ENCODE data around the gene ZNF429. TPM values are rescaled to one million over a fixed set of nuclear protein-coding genes. Genes with fewer than 3 reads are reported as not detected.
A peak's percentile ranks its signal among the peaks of the same experiment; 100 is the strongest.

Gene ZNF429
- total RNA-seq, 2 experiments from 2014 or later: 10.2 TPM

DNA sequence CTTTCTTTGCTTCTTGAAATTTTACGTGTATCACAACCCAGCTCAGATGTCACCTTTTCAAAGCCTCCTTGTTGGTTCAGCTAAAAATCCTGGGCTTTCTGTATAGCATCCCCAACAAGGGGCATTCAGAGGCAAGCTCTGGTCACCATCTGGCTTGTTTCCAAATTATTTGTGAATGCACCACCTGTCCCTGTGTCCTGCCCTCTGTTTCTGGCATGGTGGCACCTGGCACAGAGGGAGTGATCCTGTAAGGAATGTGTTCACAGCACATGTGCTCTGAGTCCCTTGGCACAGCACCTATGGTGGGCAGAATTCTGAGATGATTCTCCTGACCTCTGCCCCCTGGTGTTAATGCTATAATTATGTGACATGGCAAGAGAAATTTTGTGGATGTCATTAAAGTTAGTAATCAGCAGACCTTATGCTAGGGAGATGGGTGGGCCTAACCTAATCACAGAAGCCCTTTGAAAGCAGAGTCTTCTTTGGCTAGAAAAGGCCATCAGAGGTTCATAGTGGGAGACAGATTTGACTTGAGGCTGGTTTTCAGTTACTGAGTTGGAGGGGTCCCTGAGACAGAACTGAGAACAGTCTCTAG lies 76.3 kb downstream of the ZNF429 start:
- Mint-ChIP-seq H3K4me3 (no peak overlapping the region), H3K4me1 (ENCODE audit: low read depth) (peaks cover 29% of the 10 kb centered on the region), H3K27me3 (ENCODE audit: low read depth) (no peaks in the 10 kb centered on the region), H3K36me3 (ENCODE audit: low read depth) (peaks cover 3% of the 10 kb centered on the region), H3K27ac (no peak overlapping the region), H3K9me3 (peaks cover 3% of the 10 kb centered on the region)
- CTCF ChIA-PET: interaction anchor here (0.6 kb wide), 1 partner anchor 186 kb away, joined by 3 read pairs; the partner anchor contains the start of gene ZNF100
- DNase-seq: no peak
- intact Hi-C loops (cut with micrococcal nuclease): loop anchor here (5.0 kb wide), 1 partner anchor 74 kb away; the partner anchor contains the start of gene ZNF429

GRCh38 chr19:21584537-21584936 lies 79.1 kb downstream of the ZNF429 start:
- intact Hi-C loops (cut with micrococcal nuclease): loop anchor here (5.0 kb wide), 1 partner anchor 77 kb away; the partner anchor contains the start of gene ZNF429
- Mint-ChIP-seq H3K9me3 (peaks cover 3% of the 10 kb centered on the region), H3K27me3 (ENCODE audit: low read depth) (no peaks in the 10 kb centered on the region), H3K27ac (no peak overlapping the region), H3K4me1 (ENCODE audit: low read depth) (peaks cover 28% of the 10 kb centered on the region), H3K36me3 (ENCODE audit: low read depth) (peaks cover 3% of the 10 kb centered on the region), H3K4me3 (peak overlapping the region; percentile 34)
- CTCF ChIA-PET: no interaction called here
- no peak for DNase-seq

GRCh38 chr19:21585281-21585890 lies 80.0 kb downstream of the ZNF429 start:
- CTCF ChIA-PET: interaction anchor here (0.7 kb wide), 1 partner anchor 107 kb away, joined by 4 read pairs; no protein-coding TSS in a partner anchor
- intact Hi-C loops (cut with micrococcal nuclease): no loop called here
- no peak for DNase-seq
- Mint-ChIP-seq H3K36me3 (ENCODE audit: low read depth) (peaks cover 3% of the 10 kb centered on the region), H3K9me3 (peaks cover 3% of the 10 kb centered on the region), H3K27me3 (ENCODE audit: low read depth) (no peaks in the 10 kb centered on the region), H3K4me1 (ENCODE audit: low read depth) (peaks cover 22% of the 10 kb centered on the region), H3K27ac (no peak overlapping the region), H3K4me3 (peak overlapping the region; percentile 47)

GRCh38 chr19:21586311-21587116 lies 81.1 kb downstream of the ZNF429 start:
- CTCF ChIA-PET: no interaction called here
- Mint-ChIP-seq H3K9me3 (no peaks in the 10 kb centered on the region), H3K27ac (no peak overlapping the region), H3K4me1 (ENCODE audit: low read depth) (peaks cover 18% of the 10 kb centered on the region), H3K27me3 (ENCODE audit: low read depth) (no peaks in the 10 kb centered on the region), H3K4me3 (peak overlapping the region; percentile 72), H3K36me3 (ENCODE audit: low read depth) (no peaks in the 10 kb centered on the region)
- intact Hi-C loops (cut with micrococcal nuclease): no loop called here
- DNase-seq: peak; percentile 35

DNA sequence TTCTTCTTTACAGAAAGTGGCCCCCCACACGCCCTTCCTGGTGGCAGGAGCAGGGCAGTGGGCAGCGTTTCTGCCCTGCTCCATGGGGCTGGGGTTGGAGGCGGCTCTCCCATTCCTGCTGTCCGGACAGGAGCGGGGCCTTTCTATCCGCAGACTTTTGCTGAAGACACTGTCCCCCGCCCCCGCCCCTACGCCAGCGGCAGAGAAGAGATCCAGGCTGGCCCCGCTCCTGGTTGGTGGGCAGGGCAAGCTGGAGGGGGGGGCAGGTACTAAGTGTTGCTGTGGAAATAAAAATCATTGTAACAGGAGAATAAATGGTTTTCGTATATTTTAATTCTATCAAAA lies 81.7 kb downstream of the ZNF429 start:
- Mint-ChIP-seq H3K9me3 (no peaks in the 10 kb centered on the region), H3K27me3 (ENCODE audit: low read depth) (no peaks in the 10 kb centered on the region), H3K36me3 (ENCODE audit: low read depth) (no peaks in the 10 kb centered on the region), H3K4me1 (ENCODE audit: low read depth) (peaks cover 15% of the 10 kb centered on the region), H3K27ac (no peak overlapping the region), H3K4me3 (peak overlapping the region; percentile 72)
- no peak for DNase-seq
- CTCF ChIA-PET: no interaction called here
- intact Hi-C loops (cut with micrococcal nuclease): no loop called here

DNA sequence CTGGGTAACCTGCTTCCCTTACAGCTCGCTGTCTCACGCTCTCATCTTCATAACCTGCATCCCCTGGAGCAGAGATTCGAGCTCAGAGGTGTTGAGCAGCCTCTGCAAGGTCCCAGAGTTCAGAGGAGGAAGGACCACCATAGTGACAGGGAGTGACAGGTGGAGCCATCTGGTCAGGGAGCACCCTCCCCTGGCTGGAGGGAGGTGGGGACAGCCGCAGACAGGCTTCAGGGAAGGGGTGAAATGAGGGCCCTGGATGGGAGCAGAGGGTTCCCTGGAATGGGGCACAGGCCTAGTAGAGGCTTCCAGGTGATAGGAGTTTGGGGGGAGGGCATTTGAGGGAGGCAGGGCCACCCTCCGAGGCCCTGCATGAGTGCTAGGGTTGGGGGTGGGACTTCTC lies 82.1 kb downstream of the ZNF429 start:
- intact Hi-C loops (cut with micrococcal nuclease): no loop called here
- peaks cover 15% of the 10 kb centered on the region for H3K4me1 Mint-ChIP-seq (ENCODE audit: low read depth)
- no peak overlapping the region for H3K4me3 Mint-ChIP-seq
- H3K36me3 Mint-ChIP-seq (ENCODE audit: low read depth): no peaks in the 10 kb centered on the region
- H3K27ac Mint-ChIP-seq: no peak overlapping the region
- DNase-seq: no peak
- no peaks in the 10 kb centered on the region for H3K27me3 Mint-ChIP-seq (ENCODE audit: low read depth)
- no peaks in the 10 kb centered on the region for H3K9me3 Mint-ChIP-seq
- CTCF ChIA-PET: no interaction called here

DNA sequence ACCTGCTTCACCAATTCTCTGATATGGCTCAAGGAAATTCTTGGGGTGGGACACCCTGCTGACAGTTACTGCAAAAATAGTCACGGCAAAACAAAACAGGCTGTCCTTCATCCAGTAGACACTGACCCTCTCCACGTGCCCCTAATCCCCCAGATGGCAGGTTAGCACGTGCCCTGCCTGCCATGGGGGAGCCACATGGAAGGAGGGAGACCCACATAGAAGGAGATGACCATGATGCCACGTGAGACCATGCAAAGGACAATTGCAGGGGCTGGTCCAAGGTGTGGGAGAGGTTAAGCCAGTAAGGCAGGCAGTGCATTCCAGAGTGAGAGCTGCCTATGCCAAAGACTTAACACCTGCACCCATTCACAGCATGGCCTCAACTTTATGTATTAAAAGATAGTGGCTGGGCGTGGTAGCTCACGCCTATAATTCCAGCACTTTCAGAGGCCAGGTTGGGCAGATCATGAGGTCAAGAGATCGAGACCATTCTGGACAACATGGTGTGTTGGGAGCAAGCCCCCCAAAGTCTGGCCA lies 82.7 kb downstream of the ZNF429 start:
- DNase-seq: no peak
- peaks cover 15% of the 10 kb centered on the region for H3K4me1 Mint-ChIP-seq (ENCODE audit: low read depth)
- no peaks in the 10 kb centered on the region for H3K9me3 Mint-ChIP-seq
- H3K4me3 Mint-ChIP-seq: no peak overlapping the region
- no peaks in the 10 kb centered on the region for H3K36me3 Mint-ChIP-seq (ENCODE audit: low read depth)
- CTCF ChIA-PET: no interaction called here
- intact Hi-C loops (cut with micrococcal nuclease): no loop called here
- no peaks in the 10 kb centered on the region for H3K27me3 Mint-ChIP-seq (ENCODE audit: low read depth)
- no peak overlapping the region for H3K27ac Mint-ChIP-seq

GRCh38 chr19:21590867-21591266 lies 85.5 kb downstream of the ZNF429 start:
- CTCF ChIA-PET: interaction anchor here (0.6 to 1.6 kb wide), 2 partner anchors 107 to 268 kb away, joined by 3 to 6 read pairs; no protein-coding TSS in a partner anchor
- no peak overlapping the region for H3K27ac Mint-ChIP-seq
- DNase-seq: no peak
- intact Hi-C loops (cut with micrococcal nuclease): no loop called here
- peaks cover 3% of the 10 kb centered on the region for H3K4me1 Mint-ChIP-seq (ENCODE audit: low read depth)
- H3K27me3 Mint-ChIP-seq (ENCODE audit: low read depth): no peaks in the 10 kb centered on the region
- no peaks in the 10 kb centered on the region for H3K36me3 Mint-ChIP-seq (ENCODE audit: low read depth)
- H3K4me3 Mint-ChIP-seq: no peak overlapping the region
- no peaks in the 10 kb centered on the region for H3K9me3 Mint-ChIP-seq

DNA sequence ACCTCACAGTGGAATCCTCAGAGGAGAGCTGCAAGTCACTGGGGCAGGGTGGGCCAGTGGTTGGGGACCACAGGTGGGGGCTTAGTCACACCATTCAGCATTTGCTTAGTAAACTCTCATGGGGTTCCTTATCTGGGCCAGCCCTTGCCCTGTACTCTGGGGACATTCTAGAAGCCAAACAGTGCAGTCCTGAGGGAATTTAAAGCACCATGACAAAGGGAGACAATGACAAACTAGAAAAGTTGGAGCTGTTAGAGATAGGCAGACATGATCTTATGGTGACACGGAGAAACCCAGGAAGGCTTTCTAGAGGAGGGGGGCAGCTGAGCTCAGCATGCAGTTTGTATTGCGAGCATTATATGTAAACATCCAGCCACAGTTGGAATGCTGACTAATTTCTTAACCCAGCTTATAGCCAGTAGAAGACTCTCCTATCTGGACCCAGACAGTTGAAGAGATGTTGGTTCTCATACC lies 87.6 kb downstream of the ZNF429 start:
- H3K4me3 Mint-ChIP-seq: no peak overlapping the region
- no peaks in the 10 kb centered on the region for H3K27me3 Mint-ChIP-seq (ENCODE audit: low read depth)
- H3K9me3 Mint-ChIP-seq: no peaks in the 10 kb centered on the region
- no peak overlapping the region for H3K27ac Mint-ChIP-seq
- intact Hi-C loops (cut with micrococcal nuclease): no loop called here
- H3K4me1 Mint-ChIP-seq (ENCODE audit: low read depth): no peaks in the 10 kb centered on the region
- CTCF ChIA-PET: no interaction called here
- DNase-seq: no peak
- H3K36me3 Mint-ChIP-seq (ENCODE audit: low read depth): no peaks in the 10 kb centered on the region

GRCh38 chr19:21593502-21593901 lies 88.1 kb downstream of the ZNF429 start:
- Mint-ChIP-seq H3K4me1 (ENCODE audit: low read depth) (no peaks in the 10 kb centered on the region), H3K27ac (no peak overlapping the region), H3K27me3 (ENCODE audit: low read depth) (no peaks in the 10 kb centered on the region), H3K4me3 (no peak overlapping the region), H3K9me3 (no peaks in the 10 kb centered on the region), H3K36me3 (ENCODE audit: low read depth) (no peaks in the 10 kb centered on the region)
- no peak for DNase-seq
- CTCF ChIA-PET: no interaction called here
- intact Hi-C loops (cut with micrococcal nuclease): no loop called here

- no peak overlapping the region for H3K27ac Mint-ChIP-seq
- no peaks in the 10 kb centered on the region for H3K9me3 Mint-ChIP-seq
- H3K4me3 Mint-ChIP-seq: no peak overlapping the region
- no peaks in the 10 kb centered on the region for H3K27me3 Mint-ChIP-seq (ENCODE audit: low read depth)
- CTCF ChIA-PET: interaction anchor here (0.6 kb wide), 2 partner anchors 14 to 1175 kb away, joined by 3 to 5 read pairs; no protein-coding TSS in a partner anchor
- DNase-seq: no peak
- no peaks in the 10 kb centered on the region for H3K36me3 Mint-ChIP-seq (ENCODE audit: low read depth)
- H3K4me1 Mint-ChIP-seq (ENCODE audit: low read depth): no peaks in the 10 kb centered on the region
- intact Hi-C loops (cut with micrococcal nuclease): no loop called here
These were observed 88.8 kb downstream of the ZNF429 start for GRCh38 chr19:21593934-21594820.
